HCT116 (cell line): Measurements from ENCODE around the gene PRRX2.

ENCODE experiments used
- EZH2 ChIP-seq: fragments of 200-600 bp; sonication (generic); IDR thresholded peaks from 2 replicates; pipeline ENCODE4 v1.6.1; 2017; ENCODE audit warnings: antibody characterized with exemption, mixed run types
- EZH2phosphoT487 ChIP-seq: fragments of 200-600 bp; IDR thresholded peaks from 2 replicates; pipeline ENCODE4 v1.6.1; 2018; ENCODE audit warnings: antibody characterized with exemption, borderline replicate concordance
- POLR2A ChIP-seq: IDR thresholded peaks from 2 replicates; pipeline ENCODE4 v1.7.0; 2011; ENCODE audit warnings: borderline replicate concordance; ENCODE audit not compliant: insufficient read depth, insufficient read length; ENCODE audit errors: extremely low read depth
- POLR2AphosphoS5 ChIP-seq: IDR thresholded peaks from 2 replicates; pipeline ENCODE4 v1.6.1; 2011; ENCODE audit warnings: mild to moderate bottlenecking, low read depth, low read length, moderate library complexity
- RAD21 ChIP-seq: IDR thresholded peaks from 2 replicates; pipeline ENCODE4 v1.6.1; 2012; ENCODE audit warnings: low read depth, mild to moderate bottlenecking
- SP1 ChIP-seq: IDR thresholded peaks from 2 replicates; pipeline ENCODE4 v1.6.1; 2012; ENCODE audit warnings: low read depth
- TCF7L2 ChIP-seq: IDR thresholded peaks from 2 replicates; pipeline ENCODE4 v1.7.0; 2011; ENCODE audit warnings: borderline replicate concordance, inconsistent platforms; ENCODE audit not compliant: insufficient read depth, insufficient read length; ENCODE audit errors: extremely low read depth
- TF ChIP-seq, protein P1 (sequence below), 3 experiments: fragments of 200-600 bp in 1 of 3; sonication (generic) in 1 of 3; IDR thresholded peaks in 2 of 3; conservative IDR thresholded peaks in 1 of 3; 2 replicates each; pipeline ENCODE4 v1.5.1; 2012 to 2017; ENCODE audit warnings: low read depth in 2 of 3, low read length in 2 of 3, antibody characterized with exemption in 1 of 3, borderline replicate concordance in 1 of 3, control low read depth in 1 of 3, mild to moderate bottlenecking in 1 of 3, mixed read lengths in 1 of 3, mixed run types in 1 of 3, moderate library complexity in 1 of 3; ENCODE audit not compliant: insufficient read depth in 1 of 3
- TF ChIP-seq, protein P2 (sequence below): IDR thresholded peaks from 2 replicates; pipeline ENCODE4 v1.6.1; 2012
- TF ChIP-seq, protein P3 (sequence below): IDR thresholded peaks from 2 replicates; pipeline ENCODE4 v1.6.1; 2011; ENCODE audit warnings: mild to moderate bottlenecking, low read length, moderate library complexity; ENCODE audit not compliant: insufficient replicate concordance; ENCODE audit errors: extremely low read depth

DNA sequence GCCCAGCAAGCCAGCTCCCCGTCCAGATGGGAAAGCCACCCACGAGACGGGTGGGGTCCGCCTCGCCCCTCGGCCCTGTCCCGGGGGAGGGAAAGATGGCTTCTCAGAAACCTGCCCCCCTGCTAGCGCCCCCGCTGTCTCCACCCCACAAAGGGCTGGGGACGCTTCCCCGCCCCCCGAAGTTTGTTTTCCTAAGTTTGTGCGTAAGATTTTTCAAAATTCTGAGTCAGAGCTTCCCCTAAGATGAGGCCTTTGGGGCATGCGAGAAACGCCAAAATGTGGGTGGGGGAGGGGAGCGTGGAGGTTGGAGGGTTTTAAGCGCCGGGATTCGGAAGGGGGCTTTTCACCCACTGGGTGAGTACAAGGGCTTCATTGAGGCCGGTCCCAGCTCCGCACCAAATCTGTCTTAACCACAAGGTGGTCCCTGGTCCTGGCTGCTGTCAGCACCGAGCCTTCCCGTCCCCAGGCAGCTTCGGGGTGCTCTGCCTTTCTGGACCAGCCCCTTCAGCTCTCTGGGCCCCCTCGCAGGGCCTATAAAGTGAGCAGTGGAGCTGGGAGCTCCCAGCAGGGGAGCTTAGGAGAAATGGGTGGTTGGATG is 32.3 kb downstream of the PRRX2 start:
- no peak for TF ChIP-seq POLR2A
- no peak for TF ChIP-seq EZH2
- TF ChIP-seq RAD21 = no peak
- no peak for TF ChIP-seq SP1
- TF ChIP-seq, protein P1, sequence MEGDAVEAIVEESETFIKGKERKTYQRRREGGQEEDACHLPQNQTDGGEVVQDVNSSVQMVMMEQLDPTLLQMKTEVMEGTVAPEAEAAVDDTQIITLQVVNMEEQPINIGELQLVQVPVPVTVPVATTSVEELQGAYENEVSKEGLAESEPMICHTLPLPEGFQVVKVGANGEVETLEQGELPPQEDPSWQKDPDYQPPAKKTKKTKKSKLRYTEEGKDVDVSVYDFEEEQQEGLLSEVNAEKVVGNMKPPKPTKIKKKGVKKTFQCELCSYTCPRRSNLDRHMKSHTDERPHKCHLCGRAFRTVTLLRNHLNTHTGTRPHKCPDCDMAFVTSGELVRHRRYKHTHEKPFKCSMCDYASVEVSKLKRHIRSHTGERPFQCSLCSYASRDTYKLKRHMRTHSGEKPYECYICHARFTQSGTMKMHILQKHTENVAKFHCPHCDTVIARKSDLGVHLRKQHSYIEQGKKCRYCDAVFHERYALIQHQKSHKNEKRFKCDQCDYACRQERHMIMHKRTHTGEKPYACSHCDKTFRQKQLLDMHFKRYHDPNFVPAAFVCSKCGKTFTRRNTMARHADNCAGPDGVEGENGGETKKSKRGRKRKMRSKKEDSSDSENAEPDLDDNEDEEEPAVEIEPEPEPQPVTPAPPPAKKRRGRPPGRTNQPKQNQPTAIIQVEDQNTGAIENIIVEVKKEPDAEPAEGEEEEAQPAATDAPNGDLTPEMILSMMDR (IDR thresholded peaks at IDR 0.05 in 2 of 3, conservative IDR thresholded peaks at IDR 0.05 in 1 of 3; ENCODE audit: borderline replicate concordance in 1 of 3, insufficient read depth in 1 of 3, low read depth in 2 of 3, low read length in 2 of 3) = no peak
- no peak for TF ChIP-seq EZH2phosphoT487
- TF ChIP-seq, protein P2, sequence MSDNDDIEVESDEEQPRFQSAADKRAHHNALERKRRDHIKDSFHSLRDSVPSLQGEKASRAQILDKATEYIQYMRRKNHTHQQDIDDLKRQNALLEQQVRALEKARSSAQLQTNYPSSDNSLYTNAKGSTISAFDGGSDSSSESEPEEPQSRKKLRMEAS = 0 out of 2 replicates have a peak, but pooled peaks have one; percentile 28
- no peak for TF ChIP-seq POLR2AphosphoS5
- no peak for TF ChIP-seq TCF7L2
- TF ChIP-seq, protein P3, sequence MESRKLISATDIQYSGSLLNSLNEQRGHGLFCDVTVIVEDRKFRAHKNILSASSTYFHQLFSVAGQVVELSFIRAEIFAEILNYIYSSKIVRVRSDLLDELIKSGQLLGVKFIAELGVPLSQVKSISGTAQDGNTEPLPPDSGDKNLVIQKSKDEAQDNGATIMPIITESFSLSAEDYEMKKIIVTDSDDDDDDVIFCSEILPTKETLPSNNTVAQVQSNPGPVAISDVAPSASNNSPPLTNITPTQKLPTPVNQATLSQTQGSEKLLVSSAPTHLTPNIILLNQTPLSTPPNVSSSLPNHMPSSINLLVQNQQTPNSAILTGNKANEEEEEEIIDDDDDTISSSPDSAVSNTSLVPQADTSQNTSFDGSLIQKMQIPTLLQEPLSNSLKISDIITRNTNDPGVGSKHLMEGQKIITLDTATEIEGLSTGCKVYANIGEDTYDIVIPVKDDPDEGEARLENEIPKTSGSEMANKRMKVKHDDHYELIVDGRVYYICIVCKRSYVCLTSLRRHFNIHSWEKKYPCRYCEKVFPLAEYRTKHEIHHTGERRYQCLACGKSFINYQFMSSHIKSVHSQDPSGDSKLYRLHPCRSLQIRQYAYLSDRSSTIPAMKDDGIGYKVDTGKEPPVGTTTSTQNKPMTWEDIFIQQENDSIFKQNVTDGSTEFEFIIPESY = no peak
